Thymus (tissue), 11 donors: ENCODE measurements around the gene RPL19. TPM values are rescaled to one million over a fixed set of nuclear protein-coding genes. Genes with fewer than 3 reads are reported as not detected.

Experiments
- DNase-seq, 9 donors: peaks; one replicate each; pipeline ENCODE4 v3.0.0-alpha.2; 2013; ENCODE audit warnings: low spot score in 9 of 9, low read depth in 6 of 9, missing footprints in 1 of 9
- H3K27ac ChIP-seq, 2 donors: one replicate each; pipeline ENCODE4 v1.5.1; 2013; ENCODE audit warnings: control low read depth in 1 of 2, low read depth in 1 of 2, low read length in 1 of 2, mild to moderate bottlenecking in 1 of 2, moderate library complexity in 1 of 2
- H3K27me3 ChIP-seq, 2 donors: one replicate each; pipeline ENCODE4 v1.5.1; 2013; ENCODE audit warnings: low read length in 1 of 2; ENCODE audit not compliant: control insufficient read depth in 2 of 2, insufficient read depth in 1 of 2
- H3K36me3 ChIP-seq, 2 donors: one replicate each; pipeline ENCODE4 v1.5.1; 2013; ENCODE audit warnings: low read length in 1 of 2, mild to moderate bottlenecking in 1 of 2, moderate library complexity in 1 of 2; ENCODE audit not compliant: control insufficient read depth in 2 of 2, insufficient read depth in 2 of 2
- H3K4me1 ChIP-seq, 2 donors: one replicate each; pipeline ENCODE4 v1.5.1; 2013; ENCODE audit warnings: low read length in 2 of 2; ENCODE audit not compliant: control insufficient read depth in 2 of 2, insufficient read depth in 2 of 2
- H3K4me3 ChIP-seq, 2 donors: one replicate each; pipeline ENCODE4 v1.5.1; 2013; ENCODE audit warnings: low read length in 2 of 2, control low read depth in 1 of 2, mild to moderate bottlenecking in 1 of 2
- H3K9me3 ChIP-seq, 2 donors: one replicate each; pipeline ENCODE4 v1.5.1; 2013; ENCODE audit warnings: low read length in 1 of 2, mild to moderate bottlenecking in 1 of 2; ENCODE audit not compliant: control insufficient read depth in 2 of 2, insufficient read depth in 1 of 2
- WGBS: extraction: QIAGEN DNeasy Blood & Tissue Kit; methylation state at CpG from one replicate; pipeline ENCODE4 v1.1.7; 2013; 5-methylcytosine and 5-hydroxymethylcytosine counted together
- polyA plus RNA-seq: library from polyadenylated mRNA; stranded (reverse); fragments of 200-250 nt; gene quantifications from one replicate; pipeline ENCODE4 v1.2.3, GENCODE V29; 2013
- total RNA-seq: library from RNA; stranded (reverse); fragments of 120-200 nt; gene quantifications from one replicate; pipeline ENCODE4 v1.2.4, GENCODE V29; 2013
- donor health status: healthy.

The RPL19 gene
- total and polyA plus RNA-seq, 2 donors = 3,707 to 3,788 TPM

DNA sequence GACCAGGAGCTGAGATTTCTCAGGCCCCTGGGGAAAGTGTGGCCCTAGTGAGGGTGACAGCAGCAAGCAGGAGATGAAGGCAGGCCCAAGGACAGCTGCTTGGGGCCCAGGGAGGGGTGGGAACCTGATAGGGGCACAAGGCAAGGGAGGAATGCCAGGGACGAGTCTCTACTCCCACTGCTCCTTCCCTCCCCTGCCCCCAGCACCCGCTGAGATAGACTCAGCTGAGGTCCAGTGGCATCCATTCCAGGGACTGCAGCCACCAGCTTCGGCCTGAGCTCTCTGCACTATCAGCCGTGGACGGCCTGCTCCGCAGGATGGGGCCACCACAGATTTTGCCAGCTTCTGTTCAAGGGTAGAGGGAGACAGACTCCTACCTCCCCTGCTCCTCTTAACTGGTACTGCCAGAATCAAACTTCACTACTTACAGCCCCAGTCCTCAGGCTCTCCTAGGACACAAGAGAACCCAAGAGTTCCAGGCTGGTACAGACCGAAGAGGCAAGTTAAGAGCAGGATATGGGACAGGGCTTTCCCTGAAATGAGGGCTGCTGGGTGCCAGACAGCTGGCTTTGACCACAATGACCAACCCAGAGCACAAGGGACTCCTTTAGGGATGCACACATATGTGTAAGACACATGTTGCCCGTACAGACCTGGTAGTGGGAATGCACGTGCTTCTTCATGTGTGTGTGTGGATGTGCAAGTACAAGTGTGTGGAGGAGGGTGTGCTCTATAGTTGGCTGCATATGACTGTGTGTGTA is 8.2 kb upstream of the RPL19 start:
- no peaks in the 10 kb centered on the region for H3K27me3 ChIP-seq
- no peaks in the 10 kb centered on the region for H3K9me3 ChIP-seq
- H3K4me1 ChIP-seq = peaks cover 12 to 25% of the 10 kb centered on the region in 2 donors
- WGBS = 96% methylated on average over 9 of the region's 9 CpGs
- no peak overlapping the region for H3K27ac ChIP-seq
- peaks cover 50 to 52% of the 10 kb centered on the region in 2 donors for H3K36me3 ChIP-seq
- no peak for DNase-seq
- H3K4me3 ChIP-seq = no peak overlapping the region

- H3K36me3 ChIP-seq = peaks cover 42 to 46% of the 10 kb centered on the region in 2 donors
These were observed 7.2 kb upstream of the RPL19 start for GRCh38 chr17:39192901-39193300.

GRCh38 chr17:39193346-39193745 is 6.7 kb upstream of the RPL19 start:
- Histone ChIP-seq H3K27me3 (no peaks in the 10 kb centered on the region), H3K9me3 (no peaks in the 10 kb centered on the region), H3K27ac (no peak overlapping the region), H3K36me3 (peaks cover 42 to 44% of the 10 kb centered on the region in 2 donors), H3K4me1 (peaks cover 18 to 34% of the 10 kb centered on the region in 2 donors), H3K4me3 (no peak overlapping the region)
- DNase-seq = no peak
- 90% methylated on average over 10 of the region's 10 CpGs for WGBS

More at GRCh38 chr17:39192901-39193300, 7.2 kb upstream of the RPL19 start:
- no peaks in the 10 kb centered on the region for H3K27me3 ChIP-seq
- peaks cover 14 to 30% of the 10 kb centered on the region in 2 donors for H3K4me1 ChIP-seq
- H3K4me3 ChIP-seq = no peak overlapping the region
- over 99% methylated on average over 16 of the region's 16 CpGs for WGBS
- no peaks in the 10 kb centered on the region for H3K9me3 ChIP-seq
- no peak overlapping the region for H3K27ac ChIP-seq
- DNase-seq = no peak

GRCh38 chr17:39194089-39194984 is 5.7 kb upstream of the RPL19 start:
- Histone ChIP-seq H3K27me3 (no peaks in the 10 kb centered on the region), H3K27ac (no peak overlapping the region), H3K4me1 (peaks cover 23 to 44% of the 10 kb centered on the region in 2 donors), H3K4me3 (no peak overlapping the region), H3K36me3 (peaks cover 38 to 40% of the 10 kb centered on the region in 2 donors), H3K9me3 (no peaks in the 10 kb centered on the region)
- DNase-seq = no peak
- 95% methylated on average over 20 of the region's 20 CpGs for WGBS

- 93% methylated on average over 10 of the region's 10 CpGs for WGBS
These were observed 5.0 kb upstream of the RPL19 start for GRCh38 chr17:39194985-39195524.

DNA sequence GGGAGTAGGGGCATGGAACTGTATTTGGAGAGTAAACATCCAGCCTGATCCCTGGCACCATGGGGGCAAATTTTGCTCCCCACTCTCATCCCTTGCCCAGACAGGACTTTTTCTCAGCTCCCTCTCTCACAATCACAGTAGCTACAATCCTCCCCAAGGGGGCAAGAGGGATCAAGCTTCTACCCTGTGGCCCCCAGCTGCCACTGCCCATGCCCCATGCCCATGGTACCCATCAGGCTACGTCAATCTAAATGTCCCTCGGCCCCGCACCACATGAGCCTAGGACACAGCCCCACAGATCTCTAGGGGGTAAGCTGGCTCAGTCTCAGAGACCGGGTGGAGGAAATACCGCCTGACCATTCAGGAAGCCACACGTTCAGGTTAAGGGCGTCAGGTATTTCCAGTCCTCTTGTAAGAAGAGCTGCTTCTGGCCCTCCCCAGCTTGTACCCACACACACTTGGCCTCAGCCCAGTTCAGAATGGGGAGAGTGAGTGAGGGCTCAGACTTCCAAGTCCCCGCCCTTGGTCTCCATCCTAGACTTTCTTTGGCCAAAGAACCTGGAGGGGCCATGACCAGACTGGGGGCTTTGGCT is 4.4 kb upstream of the RPL19 start:
- Histone ChIP-seq H3K27me3 (no peaks in the 10 kb centered on the region), H3K36me3 (peaks cover 30 to 34% of the 10 kb centered on the region in 2 donors), H3K4me1 (peaks cover 25 to 48% of the 10 kb centered on the region in 2 donors), H3K4me3 (no peak overlapping the region), H3K27ac (peak overlapping the region in 1 of 2 donors; percentile 60), H3K9me3 (no peaks in the 10 kb centered on the region)
- no peak for DNase-seq
- 48% methylated on average over 8 of the region's 8 CpGs for WGBS

More at GRCh38 chr17:39194985-39195524, 5.0 kb upstream of the RPL19 start:
- Histone ChIP-seq H3K4me1 (peaks cover 23 to 48% of the 10 kb centered on the region in 2 donors), H3K9me3 (no peaks in the 10 kb centered on the region), H3K4me3 (no peak overlapping the region), H3K27ac (peak overlapping the region in 1 of 2 donors; percentile 20), H3K36me3 (peaks cover 36% of the 10 kb centered on the region in 2 donors), H3K27me3 (no peaks in the 10 kb centered on the region)
- no peak for DNase-seq

DNA sequence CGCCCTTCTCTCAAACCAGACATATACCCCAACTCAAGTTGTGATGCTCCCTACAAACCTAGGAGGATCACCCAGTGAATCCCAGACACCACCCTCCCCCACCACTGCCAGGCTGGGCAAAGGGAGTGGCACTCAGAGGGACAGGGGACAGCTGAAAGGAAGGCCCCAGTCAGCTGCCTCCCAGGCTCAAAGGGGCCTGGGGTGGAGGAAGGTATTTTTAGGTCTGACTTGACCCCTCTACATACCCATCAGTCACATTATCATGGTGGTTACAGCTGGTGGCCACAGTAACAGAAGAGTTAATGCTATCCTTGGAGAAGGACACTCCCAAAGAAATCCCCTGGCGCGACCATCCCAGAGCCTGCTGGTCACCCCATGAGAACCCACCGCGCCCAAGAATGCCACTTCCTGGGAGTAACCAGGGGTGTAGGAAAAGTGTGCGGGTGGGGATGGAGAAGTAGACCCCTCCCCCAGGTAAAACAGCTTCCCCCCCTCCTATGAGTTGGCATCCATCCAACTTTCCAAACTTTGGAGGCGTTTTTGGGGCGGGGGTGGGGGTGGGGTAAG is 3.8 kb upstream of the RPL19 start:
- Histone ChIP-seq H3K4me3 (peak overlapping the region in 1 of 2 donors; percentile 88), H3K27ac (peak overlapping the region in 1 of 2 donors; percentile 31), H3K27me3 (no peaks in the 10 kb centered on the region), H3K36me3 (peaks cover 29% of the 10 kb centered on the region in 2 donors), H3K9me3 (no peaks in the 10 kb centered on the region), H3K4me1 (peaks cover 31 to 55% of the 10 kb centered on the region in 2 donors)
- WGBS = 66% methylated on average over 8 of the region's 8 CpGs
- no peak for DNase-seq

DNA sequence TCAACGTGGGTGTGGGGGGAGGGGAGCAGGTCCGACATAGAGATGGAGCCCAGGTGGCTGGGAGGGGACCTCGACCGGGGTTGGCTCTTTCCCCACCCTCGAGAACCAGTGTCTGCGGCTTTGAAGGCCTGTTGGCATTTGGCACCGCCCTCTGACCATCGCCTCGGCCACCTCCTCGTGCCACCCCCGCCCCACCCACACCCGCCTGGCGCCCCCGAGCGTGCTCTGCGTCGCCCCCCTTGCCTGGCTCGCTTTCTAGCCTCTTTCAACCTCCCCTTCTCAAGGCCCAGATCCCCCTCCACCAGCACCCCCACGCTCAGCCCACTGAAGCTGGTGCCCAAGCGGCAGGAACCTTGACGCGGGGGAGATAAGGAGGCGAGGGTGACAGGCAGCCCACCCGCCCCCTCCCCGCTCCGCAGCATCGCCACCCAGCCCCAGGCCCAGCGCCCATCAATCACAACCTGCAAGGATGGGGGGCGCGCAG is 3.2 kb upstream of the RPL19 start:
- H3K27me3 ChIP-seq = no peaks in the 10 kb centered on the region
- H3K4me1 ChIP-seq = peaks cover 31 to 60% of the 10 kb centered on the region in 2 donors
- DNase-seq = no peak
- 3% methylated on average over 30 of the region's 30 CpGs for WGBS
- peaks cover 28 to 29% of the 10 kb centered on the region in 2 donors for H3K36me3 ChIP-seq
- no peaks in the 10 kb centered on the region for H3K9me3 ChIP-seq
- peak overlapping the region in 1 of 2 donors; percentile 64 for H3K27ac ChIP-seq
- peak overlapping the region; percentile 78 to 88 for H3K4me3 ChIP-seq
